Endodermal cell (in vitro differentiated cells): ENCODE results near the gene FBLIM1. TPM values are rescaled to one million over a fixed set of nuclear protein-coding genes. Genes with fewer than 3 reads are reported as not detected.
A peak's percentile ranks its signal among the peaks of the same experiment; 100 is the strongest.

Source experiments
- DNase-seq: peaks from one replicate; pipeline ENCODE4 v3.0.0-alpha.2; 2017
- H3K27ac ChIP-seq: 2 replicates; pipeline ENCODE4 v1.5.1; 2013; ENCODE audit warnings: mild to moderate bottlenecking, low read depth, low read length, moderate library complexity
- H3K27me3 ChIP-seq: 2 replicates; pipeline ENCODE4 v1.6.1; 2013; ENCODE audit warnings: mild to moderate bottlenecking, low read length, moderate library complexity; ENCODE audit not compliant: insufficient read depth, control insufficient read depth, poor library complexity, severe bottlenecking
- H3K36me3 ChIP-seq: 2 replicates; pipeline ENCODE4 v1.7.0; 2013; ENCODE audit warnings: mild to moderate bottlenecking, low read length, moderate library complexity; ENCODE audit not compliant: control insufficient read depth, insufficient read depth
- H3K4me1 ChIP-seq: one replicate; pipeline ENCODE4 v1.7.0; 2013; ENCODE audit warnings: low read length; ENCODE audit not compliant: control insufficient read depth, insufficient read depth
- H3K4me3 ChIP-seq: 2 replicates; pipeline ENCODE4 v1.5.1; 2013; ENCODE audit warnings: mild to moderate bottlenecking, low read length, moderate library complexity
- H3K9ac ChIP-seq: 2 replicates; pipeline ENCODE4 v1.6.1; 2013; ENCODE audit warnings: mild to moderate bottlenecking, low read length, moderate library complexity; ENCODE audit not compliant: poor library complexity, severe bottlenecking; ENCODE audit errors: extremely low read depth
- H3K9me3 ChIP-seq: 2 replicates; pipeline ENCODE4 v1.6.1; 2013; ENCODE audit warnings: mild to moderate bottlenecking, low read length, moderate library complexity; ENCODE audit not compliant: control insufficient read depth
- H3K27ac Mint-ChIP-seq: 2 replicates; pipeline ENCODE4 v1.8.0; 2020; ENCODE audit warnings: mixed read lengths
- H3K27me3 Mint-ChIP-seq: 2 replicates; pipeline ENCODE4 v1.8.0; 2021; ENCODE audit warnings: mild to moderate bottlenecking, mixed read lengths; ENCODE audit not compliant: insufficient read depth
- H3K36me3 Mint-ChIP-seq: 2 replicates; pipeline ENCODE4 v1.8.0; 2020; ENCODE audit warnings: low read depth, mixed read lengths
- H3K4me1 Mint-ChIP-seq: 2 replicates; pipeline ENCODE4 v1.8.0; 2020; ENCODE audit warnings: mixed read lengths
- H3K4me3 Mint-ChIP-seq: 2 replicates; pipeline ENCODE4 v1.8.0; 2020; ENCODE audit warnings: mild to moderate bottlenecking, moderate library complexity, mixed read lengths
- H3K9me3 Mint-ChIP-seq: 2 replicates; pipeline ENCODE4 v1.8.0; 2020; ENCODE audit warnings: mild to moderate bottlenecking, mixed read lengths
- WGBS, 2 experiments: methylation state at CpG; one replicate each; pipeline versions ENCODE4 v1.1.5 to v1.1.7; 2013; ENCODE audit warnings: missing lambda C conversion rate in 2 of 2, mixed read lengths in 1 of 2; ENCODE audit not compliant: insufficient coverage in 1 of 2, insufficient read length in 1 of 2; 5-methylcytosine and 5-hydroxymethylcytosine counted together
- total RNA-seq, 2 donors: library from RNA; stranded (reverse); fragmentation: NEBNext Ultra II Directional in 1 of 2; extraction: Animal tissue kit (Norgen Biotek cat#: 25700) in 1 of 2; gene quantifications; 2 replicates in 1 of 2; 3 replicates in 1 of 2; pipeline ENCODE4 v1.2.1, GENCODE V29; 2021
- TF ChIP-seq, protein P1 (sequence below): fragments of 200-600 bp; sonication (generic); conservative IDR thresholded peaks from 2 replicates; pipeline ENCODE4 v1.5.0; 2021; ENCODE audit warnings: antibody characterized with exemption, mild to moderate bottlenecking

The FBLIM1 gene
- total RNA-seq, 2 donors from 2014 or later = 58.4 to 60.6 TPM

DNA sequence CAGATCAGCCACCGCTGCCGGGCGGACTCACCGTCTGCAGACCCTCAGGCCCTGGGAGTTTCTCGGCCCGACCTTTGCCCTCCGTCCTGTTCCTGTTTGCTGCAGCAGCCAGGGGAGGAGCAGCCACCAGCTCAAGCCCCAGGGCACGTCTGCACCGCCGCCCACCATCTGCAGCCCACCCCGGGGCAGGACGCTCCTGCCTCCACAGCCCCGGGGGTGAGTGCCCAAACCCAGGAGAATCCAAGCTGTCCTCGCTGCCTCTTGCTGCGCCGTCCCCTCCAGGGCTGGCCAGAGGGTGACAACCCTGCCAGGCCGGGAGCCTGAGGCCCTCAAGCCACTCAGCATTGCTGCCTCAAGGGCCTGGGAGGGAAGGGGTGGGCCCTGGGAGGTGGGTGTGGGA, 23.7 kb upstream of the FBLIM1 start:
- Histone ChIP-seq H3K27ac (no peak overlapping the region), H3K9me3 (no peaks in the 10 kb centered on the region), H3K36me3 (no peaks in the 10 kb centered on the region), H3K4me1 (no peaks in the 10 kb centered on the region), H3K9ac (no peak overlapping the region), H3K27me3 (no peaks in the 10 kb centered on the region), H3K4me3 (no peak overlapping the region)
- H3K36me3 Mint-ChIP-seq = peaks cover 5% of the 10 kb centered on the region
- H3K4me1 Mint-ChIP-seq = peaks cover 4% of the 10 kb centered on the region
- TF ChIP-seq, protein P1, sequence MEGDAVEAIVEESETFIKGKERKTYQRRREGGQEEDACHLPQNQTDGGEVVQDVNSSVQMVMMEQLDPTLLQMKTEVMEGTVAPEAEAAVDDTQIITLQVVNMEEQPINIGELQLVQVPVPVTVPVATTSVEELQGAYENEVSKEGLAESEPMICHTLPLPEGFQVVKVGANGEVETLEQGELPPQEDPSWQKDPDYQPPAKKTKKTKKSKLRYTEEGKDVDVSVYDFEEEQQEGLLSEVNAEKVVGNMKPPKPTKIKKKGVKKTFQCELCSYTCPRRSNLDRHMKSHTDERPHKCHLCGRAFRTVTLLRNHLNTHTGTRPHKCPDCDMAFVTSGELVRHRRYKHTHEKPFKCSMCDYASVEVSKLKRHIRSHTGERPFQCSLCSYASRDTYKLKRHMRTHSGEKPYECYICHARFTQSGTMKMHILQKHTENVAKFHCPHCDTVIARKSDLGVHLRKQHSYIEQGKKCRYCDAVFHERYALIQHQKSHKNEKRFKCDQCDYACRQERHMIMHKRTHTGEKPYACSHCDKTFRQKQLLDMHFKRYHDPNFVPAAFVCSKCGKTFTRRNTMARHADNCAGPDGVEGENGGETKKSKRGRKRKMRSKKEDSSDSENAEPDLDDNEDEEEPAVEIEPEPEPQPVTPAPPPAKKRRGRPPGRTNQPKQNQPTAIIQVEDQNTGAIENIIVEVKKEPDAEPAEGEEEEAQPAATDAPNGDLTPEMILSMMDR = no peak
- WGBS, 2 experiments = 89 to 93% methylated on average over 14 to 17 of the region's 17 CpGs
- no peaks in the 10 kb centered on the region for H3K27me3 Mint-ChIP-seq
- H3K27ac Mint-ChIP-seq = peak overlapping the region; percentile 26
- no peaks in the 10 kb centered on the region for H3K9me3 Mint-ChIP-seq
- no peak for DNase-seq
- no peak overlapping the region for H3K4me3 Mint-ChIP-seq

- H3K9ac ChIP-seq = no peak overlapping the region
- no peak overlapping the region for H3K4me3 ChIP-seq
- H3K36me3 ChIP-seq = no peaks in the 10 kb centered on the region
- Mint-ChIP-seq H3K27me3 (no peaks in the 10 kb centered on the region), H3K36me3 (peaks cover 5% of the 10 kb centered on the region), H3K4me1 (peaks cover 4% of the 10 kb centered on the region), H3K27ac (no peak overlapping the region), H3K9me3 (no peaks in the 10 kb centered on the region), H3K4me3 (no peak overlapping the region)
- no peaks in the 10 kb centered on the region for H3K27me3 ChIP-seq
- H3K27ac ChIP-seq = no peak overlapping the region
- no peaks in the 10 kb centered on the region for H3K9me3 ChIP-seq
- WGBS, 2 experiments = 91 to 100% methylated on average over 7 to 12 of the region's 12 CpGs
- H3K4me1 ChIP-seq = no peaks in the 10 kb centered on the region
- DNase-seq = no peak
- TF ChIP-seq, protein P1 = no peak
These were observed 23.1 kb upstream of the FBLIM1 start for GRCh38 chr1:15735304-15736037.

GRCh38 chr1:15736038-15736891, 22.3 kb upstream of the FBLIM1 start, which contains the start of gene SLC25A34:
Gene SLC25A34 (plus strand): TSS chr1:15736258. CDS start chr1:15736486, 228 bp downstream.
- no peaks in the 10 kb centered on the region for H3K27me3 Mint-ChIP-seq
- peaks cover 5% of the 10 kb centered on the region for H3K36me3 Mint-ChIP-seq
- H3K9ac ChIP-seq = no peak within 1 kb of the TSS
- H3K4me1 Mint-ChIP-seq = peaks cover 5% of the 10 kb centered on the region
- H3K27ac Mint-ChIP-seq = no peak within 1 kb of the TSS
- H3K27ac ChIP-seq = no peak within 1 kb of the TSS
- H3K9me3 Mint-ChIP-seq = no peaks in the 10 kb centered on the region
- H3K27me3 ChIP-seq = no peaks in the 10 kb centered on the region
- no peaks in the 10 kb centered on the region for H3K36me3 ChIP-seq
- no peak within 1 kb of the TSS for H3K4me3 ChIP-seq
- no peak within 1 kb of the TSS for H3K4me3 Mint-ChIP-seq
- TF ChIP-seq, protein P1 = peak; percentile 42
- 92 to 93% methylated on average over 21 to 35 of the region's 35 CpGs for WGBS, 2 experiments
- no peaks in the 10 kb centered on the region for H3K9me3 ChIP-seq
- no peak for DNase-seq
- H3K4me1 ChIP-seq = no peaks in the 10 kb centered on the region
